ENCODE results near the gene KRTAP10-5. TPM values are rescaled to one million over a fixed set of nuclear protein-coding genes. Genes with fewer than 3 reads are reported as not detected.
"Not testable (repeated sequence)": the region's sequence is repeated elsewhere in the genome, so short reads cannot be mapped to it uniquely, and the experiment has no call there.

The KRTAP10-5 gene, protein sequence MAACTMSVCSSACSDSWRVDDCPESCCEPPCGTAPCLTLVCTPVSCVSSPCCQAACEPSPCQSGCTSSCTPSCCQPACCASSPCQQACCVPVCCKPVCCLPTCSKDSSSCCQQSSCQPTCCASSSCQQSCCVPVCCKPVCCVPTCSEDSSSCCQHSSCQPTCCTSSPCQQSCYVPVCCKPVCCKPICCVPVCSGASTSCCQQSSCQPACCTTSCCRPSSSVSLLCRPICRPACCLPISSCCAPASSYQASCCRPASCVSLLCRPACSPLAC
- total RNA-seq: not detected

DNA sequence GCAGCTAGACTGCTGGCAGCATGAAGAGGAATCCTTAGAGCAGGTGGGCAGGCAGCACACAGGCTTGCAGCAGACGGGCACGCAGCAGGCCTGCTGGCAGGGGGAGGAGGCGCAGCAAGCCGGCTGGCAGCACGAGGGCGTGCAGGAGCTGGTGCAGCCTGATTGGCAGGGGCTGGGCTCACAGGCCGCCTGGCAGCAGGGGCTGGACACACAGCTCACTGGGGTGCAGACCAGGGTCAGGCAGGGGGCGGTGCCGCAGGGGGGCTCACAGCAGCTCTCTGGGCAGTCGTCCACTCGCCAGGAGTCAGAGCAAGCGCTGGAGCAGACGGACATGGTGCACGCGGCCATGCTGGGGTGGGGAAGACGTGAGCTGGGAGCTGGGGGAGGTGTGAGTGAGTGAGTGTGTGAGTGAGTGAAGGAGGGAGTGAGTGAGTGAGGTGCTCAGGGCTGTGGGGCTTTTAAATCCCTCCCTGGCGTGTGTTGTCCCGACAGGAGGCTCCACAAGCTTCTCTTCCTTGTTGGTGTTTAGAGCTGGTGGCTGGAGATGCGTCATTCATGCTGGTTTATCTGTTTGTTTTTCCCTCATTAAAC, at the start of gene KRTAP10-5:
Gene KRTAP10-5, minus strand, starts transcription at position 374 of the 591 bp plus-strand sequence. Its CDS starts 26 bp downstream, at position 348.
- not testable (repeated sequence) for DNase-seq (ENCODE audit: low spot score in 2 of 2); H3K4me3 ChIP-seq; H3K36me3 ChIP-seq; H3K27ac ChIP-seq; H3K4me1 ChIP-seq; H3K27me3 ChIP-seq
- WGBS, 2 donors: 47 to 57% methylated on average over 18 of the region's 19 CpGs
- peaks cover 0 to 64% (median 3%) of the 10 kb centered on the region in 4 donors for H3K9me3 ChIP-seq

- TF ChIP-seq EP300 (IDR thresholded peaks at IDR 0.05) (no peak), POLR2A (IDR thresholded peaks at IDR 0.05) (no peak)
- TF ChIP-seq, protein P1, sequence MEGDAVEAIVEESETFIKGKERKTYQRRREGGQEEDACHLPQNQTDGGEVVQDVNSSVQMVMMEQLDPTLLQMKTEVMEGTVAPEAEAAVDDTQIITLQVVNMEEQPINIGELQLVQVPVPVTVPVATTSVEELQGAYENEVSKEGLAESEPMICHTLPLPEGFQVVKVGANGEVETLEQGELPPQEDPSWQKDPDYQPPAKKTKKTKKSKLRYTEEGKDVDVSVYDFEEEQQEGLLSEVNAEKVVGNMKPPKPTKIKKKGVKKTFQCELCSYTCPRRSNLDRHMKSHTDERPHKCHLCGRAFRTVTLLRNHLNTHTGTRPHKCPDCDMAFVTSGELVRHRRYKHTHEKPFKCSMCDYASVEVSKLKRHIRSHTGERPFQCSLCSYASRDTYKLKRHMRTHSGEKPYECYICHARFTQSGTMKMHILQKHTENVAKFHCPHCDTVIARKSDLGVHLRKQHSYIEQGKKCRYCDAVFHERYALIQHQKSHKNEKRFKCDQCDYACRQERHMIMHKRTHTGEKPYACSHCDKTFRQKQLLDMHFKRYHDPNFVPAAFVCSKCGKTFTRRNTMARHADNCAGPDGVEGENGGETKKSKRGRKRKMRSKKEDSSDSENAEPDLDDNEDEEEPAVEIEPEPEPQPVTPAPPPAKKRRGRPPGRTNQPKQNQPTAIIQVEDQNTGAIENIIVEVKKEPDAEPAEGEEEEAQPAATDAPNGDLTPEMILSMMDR (IDR thresholded peaks at IDR 0.05): no peak
- Histone ChIP-seq H3K27ac (no peak overlapping the region), H3K36me3 (no peaks in the 10 kb centered on the region), H3K27me3 (peaks cover 0 to 15% of the 10 kb centered on the region in 2 donors), H3K4me1 (no peaks in the 10 kb centered on the region), H3K9me3 (peaks cover 0 to 56% (median 9%) of the 10 kb centered on the region in 4 donors), H3K4me3 (no peak overlapping the region)
- no peak for DNase-seq (ENCODE audit: low spot score in 2 of 2)
- WGBS, 2 donors: 59 to 68% methylated on average over 14 to 18 of the region's 18 CpGs
These were observed 48.4 kb upstream of the KRTAP10-5 start for GRCh38 chr21:44628707-44629391.

DNA sequence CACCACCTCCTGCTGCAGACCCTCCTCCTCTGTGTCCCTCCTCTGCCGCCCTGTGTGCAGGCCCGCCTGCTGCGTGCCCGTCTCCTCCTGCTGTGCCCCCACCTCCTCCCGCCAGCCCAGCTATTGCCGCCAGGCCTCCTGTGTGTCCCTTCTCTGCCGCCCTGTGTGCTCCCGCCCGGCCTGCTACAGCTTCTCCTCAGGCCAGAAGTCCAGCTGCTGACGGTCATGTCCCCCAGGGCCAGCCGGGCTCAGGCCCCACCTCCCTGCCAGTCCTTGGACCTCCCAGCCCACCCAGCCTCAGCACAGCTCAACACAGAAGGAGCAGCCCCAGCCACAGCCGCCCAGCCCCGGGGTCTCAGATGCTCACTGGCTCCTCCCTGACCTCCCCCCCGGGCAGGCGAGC, 47.4 kb upstream of the KRTAP10-5 start:
- H3K36me3 ChIP-seq; DNase-seq (ENCODE audit: low spot score in 2 of 2); H3K4me3 ChIP-seq; H3K27ac ChIP-seq; H3K4me1 ChIP-seq: not testable (repeated sequence)
- WGBS, 2 donors: 23 to 41% methylated on average over 10 to 12 of the region's 15 CpGs
- Histone ChIP-seq H3K9me3 (peaks cover 0 to 63% (median 12%) of the 10 kb centered on the region in 4 donors), H3K27me3 (peaks cover 0 to 15% of the 10 kb centered on the region in 2 donors)

GRCh38 chr21:44627181-44627822, 46.9 kb upstream of the KRTAP10-5 start:
- DNase-seq (ENCODE audit: low spot score in 2 of 2); H3K4me1 ChIP-seq: not testable (repeated sequence)
- WGBS, 2 donors: 78 to 86% methylated on average over 14 to 16 of the region's 20 CpGs

GRCh38 chr21:44626673-44627143, 46.3 kb upstream of the KRTAP10-5 start, which contains the start of gene KRTAP10-9:
KRTAP10-9 (plus strand) TSS chr21:44627093; CDS start chr21:44627172, 79 bp downstream.
- TF ChIP-seq, protein P1 (IDR thresholded peaks at IDR 0.05): no peak
- TF ChIP-seq POLR2A (IDR thresholded peaks at IDR 0.05) (no peak), EP300 (IDR thresholded peaks at IDR 0.05) (no peak)
- Histone ChIP-seq H3K4me3 (no peak within 1 kb of the TSS), H3K9me3 (peaks cover 0 to 63% (median 10%) of the 10 kb centered on the region in 4 donors), H3K36me3 (no peaks in the 10 kb centered on the region), H3K4me1 (no peaks in the 10 kb centered on the region), H3K27me3 (peaks cover 0 to 15% of the 10 kb centered on the region in 2 donors), H3K27ac (no peak within 1 kb of the TSS)
- DNase-seq (ENCODE audit: low spot score in 2 of 2): no peak
- WGBS, 2 donors: 56 to 100% methylated on average over 2 to 7 of the region's 7 CpGs

More at GRCh38 chr21:44627181-44627822, 46.9 kb upstream of the KRTAP10-5 start:
- not testable (repeated sequence) for H3K27ac ChIP-seq, H3K4me3 ChIP-seq, H3K36me3 ChIP-seq
- Histone ChIP-seq H3K9me3 (peaks cover 0 to 63% (median 11%) of the 10 kb centered on the region in 4 donors), H3K27me3 (peaks cover 0 to 15% of the 10 kb centered on the region in 2 donors)

DNA sequence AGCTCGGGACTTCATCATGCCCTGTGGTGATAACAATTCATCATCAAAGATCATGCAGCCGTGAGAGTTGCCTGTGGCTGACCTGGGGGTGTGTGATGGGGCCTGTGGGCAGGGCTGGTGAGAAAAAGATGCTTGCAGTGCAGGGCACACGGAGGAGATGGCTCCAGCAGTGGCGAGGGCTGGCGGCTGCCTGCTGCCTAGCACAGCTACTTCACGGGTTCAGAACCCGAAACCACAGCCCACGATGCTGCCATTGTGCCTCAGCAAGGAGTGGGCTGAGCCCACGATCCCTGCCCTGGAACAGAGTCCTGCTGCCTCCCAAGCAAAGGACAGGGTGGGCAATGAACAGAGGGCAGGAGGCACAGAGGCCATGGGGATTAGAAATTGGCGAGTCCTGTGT, 45.9 kb upstream of the KRTAP10-5 start:
- 75 to 84% methylated on average over 10 of the region's 10 CpGs for WGBS, 2 donors
- Histone ChIP-seq H3K27me3 (peaks cover 0 to 15% of the 10 kb centered on the region in 2 donors), H3K9me3 (peaks cover 0 to 60% (median 7%) of the 10 kb centered on the region in 4 donors), H3K36me3 (no peaks in the 10 kb centered on the region), H3K4me3 (no peak overlapping the region), H3K27ac (no peak overlapping the region), H3K4me1 (no peaks in the 10 kb centered on the region)
- no peak for DNase-seq (ENCODE audit: low spot score in 2 of 2)
- no peak for TF ChIP-seq EP300 (IDR thresholded peaks at IDR 0.05)
- no peak for TF ChIP-seq POLR2A (IDR thresholded peaks at IDR 0.05)
- TF ChIP-seq, protein P1 (IDR thresholded peaks at IDR 0.05): no peak

Data from tibial nerve (tissue), 4 donors.